ENCODE data around the gene OR51B4. TPM values are rescaled to one million over a fixed set of nuclear protein-coding genes. Genes with fewer than 3 reads are reported as not detected.
"Not testable (repeated sequence)": the region's sequence is repeated elsewhere in the genome, so short reads cannot be mapped to it uniquely, and the experiment has no call there.

Gene OR51B4
- total RNA-seq, 5 donors from 2014 or later (not counting 1 experiment from before 2014, with no cell fraction given): not detected

GRCh38 chr11:5313326-5314023 lies 11.7 kb upstream of the OR51B4 start:
- H3K9me3 Mint-ChIP-seq; H3K27ac ChIP-seq (ENCODE audit: low read length); H3K27me3 ChIP-seq (replicated peaks in 1 of 2; ENCODE audit: control insufficient read depth in 2 of 2, extremely low read depth in 1 of 2, insufficient read depth in 2 of 2, low read length in 1 of 2); H3K9me3 ChIP-seq; H3K27me3 Mint-ChIP-seq; H3K27ac Mint-ChIP-seq; H3K36me3 ChIP-seq (ENCODE audit: control insufficient read depth in 2 of 2, extremely low read depth in 1 of 2, insufficient read depth in 1 of 2, low read length in 1 of 2); CTCF ChIA-PET; ATAC-seq (replicated peaks in 1 of 4); H3K4me3 ChIP-seq (ENCODE audit: control insufficient read depth in 1 of 2, extremely low read depth in 1 of 2, low read length in 1 of 2); H3K36me3 Mint-ChIP-seq; DNase-seq; H3K4me1 Mint-ChIP-seq; H3K4me3 Mint-ChIP-seq; H3K4me1 ChIP-seq (ENCODE audit: control insufficient read depth in 1 of 2, extremely low read depth in 1 of 2, insufficient read depth in 2 of 2, low read length in 2 of 2); POLR2A ChIA-PET: not testable (repeated sequence)
- WGBS (ENCODE audit: insufficient coverage): no CpG with 5 or more reads among the region's 3 CpGs

GRCh38 chr11:5310423-5310822 lies 8.7 kb upstream of the OR51B4 start:
- Mint-ChIP-seq H3K27me3 (peaks cover 0 to 2% of the 10 kb centered on the region in 2 donors), H3K36me3 (no peaks in the 10 kb centered on the region), H3K4me1 (no peaks in the 10 kb centered on the region), H3K27ac (no peak overlapping the region), H3K4me3 (no peak overlapping the region), H3K9me3 (peaks cover 0 to 7% (median 3%) of the 10 kb centered on the region in 3 donors)
- Histone ChIP-seq H3K36me3 (ENCODE audit: control insufficient read depth in 2 of 2, extremely low read depth in 1 of 2, insufficient read depth in 1 of 2, low read length in 1 of 2) (no peaks in the 10 kb centered on the region), H3K27ac (ENCODE audit: low read length) (no peak overlapping the region), H3K9me3 (no peaks in the 10 kb centered on the region), H3K4me1 (ENCODE audit: control insufficient read depth in 1 of 2, extremely low read depth in 1 of 2, insufficient read depth in 2 of 2, low read length in 2 of 2) (no peaks in the 10 kb centered on the region), H3K4me3 (ENCODE audit: control insufficient read depth in 1 of 2, extremely low read depth in 1 of 2, low read length in 1 of 2) (no peak overlapping the region), H3K27me3 (replicated peaks in 1 of 2; ENCODE audit: control insufficient read depth in 2 of 2, extremely low read depth in 1 of 2, insufficient read depth in 2 of 2, low read length in 1 of 2) (no peaks in the 10 kb centered on the region)
- WGBS (ENCODE audit: insufficient coverage): no CpG with 5 or more reads among the region's 1 CpG
- POLR2A ChIA-PET: no interaction called here
- no peak for ATAC-seq (replicated peaks in 1 of 4)
- no peak for DNase-seq
- CTCF ChIA-PET: no interaction called here

GRCh38 chr11:5307256-5308019 lies 5.7 kb upstream of the OR51B4 start:
- DNase-seq (no peak), ATAC-seq (replicated peaks in 1 of 4) (no peak)
- no peak overlapping the region for H3K4me3 Mint-ChIP-seq
- peaks cover 0 to 2% of the 10 kb centered on the region in 2 donors for H3K27me3 Mint-ChIP-seq
- no peak overlapping the region for H3K27ac Mint-ChIP-seq
- peaks cover 0 to 3% (median 0%) of the 10 kb centered on the region in 3 donors for H3K9me3 Mint-ChIP-seq
- no peaks in the 10 kb centered on the region for H3K4me1 ChIP-seq (ENCODE audit: control insufficient read depth in 1 of 2, extremely low read depth in 1 of 2, insufficient read depth in 2 of 2, low read length in 2 of 2)
- WGBS (ENCODE audit: insufficient coverage): no CpG with 5 or more reads among the region's 2 CpGs
- H3K27me3 ChIP-seq (replicated peaks in 1 of 2; ENCODE audit: control insufficient read depth in 2 of 2, extremely low read depth in 1 of 2, insufficient read depth in 2 of 2, low read length in 1 of 2): no peaks in the 10 kb centered on the region
- no peak overlapping the region for H3K4me3 ChIP-seq (ENCODE audit: control insufficient read depth in 1 of 2, extremely low read depth in 1 of 2, low read length in 1 of 2)
- H3K4me1 Mint-ChIP-seq: no peaks in the 10 kb centered on the region
- CTCF ChIA-PET: no interaction called here
- POLR2A ChIA-PET: no interaction called here
- H3K36me3 ChIP-seq (ENCODE audit: control insufficient read depth in 2 of 2, extremely low read depth in 1 of 2, insufficient read depth in 1 of 2, low read length in 1 of 2): no peaks in the 10 kb centered on the region
- H3K9me3 ChIP-seq: no peaks in the 10 kb centered on the region
- no peak overlapping the region for H3K27ac ChIP-seq (ENCODE audit: low read length)
- no peaks in the 10 kb centered on the region for H3K36me3 Mint-ChIP-seq

GRCh38 chr11:5304046-5304445 lies 2.3 kb upstream of the OR51B4 start:
- Mint-ChIP-seq H3K4me3 (no peak overlapping the region), H3K27ac (no peak overlapping the region), H3K9me3 (peaks cover 0 to 7% (median 0%) of the 10 kb centered on the region in 3 donors), H3K4me1 (no peaks in the 10 kb centered on the region), H3K36me3 (no peaks in the 10 kb centered on the region), H3K27me3 (peaks cover 2 to 8% of the 10 kb centered on the region in 2 donors)
- H3K4me3 ChIP-seq (ENCODE audit: control insufficient read depth in 1 of 2, extremely low read depth in 1 of 2, low read length in 1 of 2): no peak overlapping the region
- H3K9me3 ChIP-seq: no peaks in the 10 kb centered on the region
- WGBS (ENCODE audit: insufficient coverage): no CpG with 5 or more reads among the region's 1 CpG
- no peaks in the 10 kb centered on the region for H3K4me1 ChIP-seq (ENCODE audit: control insufficient read depth in 1 of 2, extremely low read depth in 1 of 2, insufficient read depth in 2 of 2, low read length in 2 of 2)
- DNase-seq: no peak
- POLR2A ChIA-PET: interaction anchor here in 1 of 2 donors (0.6 kb wide), 1 partner anchor 1551 kb away, joined by 3 read pairs; no protein-coding TSS in a partner anchor
- H3K27ac ChIP-seq (ENCODE audit: low read length): no peak overlapping the region
- H3K27me3 ChIP-seq (replicated peaks in 1 of 2; ENCODE audit: control insufficient read depth in 2 of 2, extremely low read depth in 1 of 2, insufficient read depth in 2 of 2, low read length in 1 of 2): no peaks in the 10 kb centered on the region
- no peak for ATAC-seq (replicated peaks in 1 of 4)
- CTCF ChIA-PET: no interaction called here
- no peaks in the 10 kb centered on the region for H3K36me3 ChIP-seq (ENCODE audit: control insufficient read depth in 2 of 2, extremely low read depth in 1 of 2, insufficient read depth in 1 of 2, low read length in 1 of 2)

GRCh38 chr11:5303626-5304025 lies 1.9 kb upstream of the OR51B4 start:
- no peaks in the 10 kb centered on the region for H3K27me3 ChIP-seq (replicated peaks in 1 of 2; ENCODE audit: control insufficient read depth in 2 of 2, extremely low read depth in 1 of 2, insufficient read depth in 2 of 2, low read length in 1 of 2)
- ChIA-PET CTCF (no interaction called here), POLR2A (interaction anchor here in 1 of 2 donors (0.6 kb wide), 1 partner anchor 1551 kb away, joined by 3 read pairs; no protein-coding TSS in a partner anchor)
- no peaks in the 10 kb centered on the region for H3K36me3 Mint-ChIP-seq
- WGBS (ENCODE audit: insufficient coverage): no CpG with 5 or more reads among the region's 5 CpGs
- H3K4me1 ChIP-seq (ENCODE audit: control insufficient read depth in 1 of 2, extremely low read depth in 1 of 2, insufficient read depth in 2 of 2, low read length in 2 of 2): no peaks in the 10 kb centered on the region
- no peaks in the 10 kb centered on the region for H3K9me3 ChIP-seq
- no peak overlapping the region for H3K4me3 ChIP-seq (ENCODE audit: control insufficient read depth in 1 of 2, extremely low read depth in 1 of 2, low read length in 1 of 2)
- H3K4me1 Mint-ChIP-seq: no peaks in the 10 kb centered on the region
- peaks cover 2 to 8% of the 10 kb centered on the region in 2 donors for H3K27me3 Mint-ChIP-seq
- no peak overlapping the region for H3K4me3 Mint-ChIP-seq
- no peak overlapping the region for H3K27ac Mint-ChIP-seq
- DNase-seq: no peak
- H3K27ac ChIP-seq (ENCODE audit: low read length): no peak overlapping the region
- H3K36me3 ChIP-seq (ENCODE audit: control insufficient read depth in 2 of 2, extremely low read depth in 1 of 2, insufficient read depth in 1 of 2, low read length in 1 of 2): no peaks in the 10 kb centered on the region
- H3K9me3 Mint-ChIP-seq: peaks cover 0 to 7% (median 0%) of the 10 kb centered on the region in 3 donors
- no peak for ATAC-seq (replicated peaks in 1 of 4)

- no peak overlapping the region for H3K4me3 Mint-ChIP-seq
- Histone ChIP-seq H3K36me3 (ENCODE audit: control insufficient read depth in 2 of 2, extremely low read depth in 1 of 2, insufficient read depth in 1 of 2, low read length in 1 of 2) (no peaks in the 10 kb centered on the region), H3K27ac (ENCODE audit: low read length) (no peak overlapping the region), H3K27me3 (replicated peaks in 1 of 2; ENCODE audit: control insufficient read depth in 2 of 2, extremely low read depth in 1 of 2, insufficient read depth in 2 of 2, low read length in 1 of 2) (no peaks in the 10 kb centered on the region), H3K4me1 (ENCODE audit: control insufficient read depth in 1 of 2, extremely low read depth in 1 of 2, insufficient read depth in 2 of 2, low read length in 2 of 2) (no peaks in the 10 kb centered on the region), H3K9me3 (no peaks in the 10 kb centered on the region), H3K4me3 (ENCODE audit: control insufficient read depth in 1 of 2, extremely low read depth in 1 of 2, low read length in 1 of 2) (no peak overlapping the region)
- H3K27ac Mint-ChIP-seq: no peak overlapping the region
- 46% methylated on average over 2 of the region's 3 CpGs for WGBS (ENCODE audit: insufficient coverage)
- DNase-seq (no peak), ATAC-seq (replicated peaks in 1 of 4) (no peak)
- ChIA-PET POLR2A (no interaction called here), CTCF (no interaction called here)
- peaks cover 0 to 12% of the 10 kb centered on the region in 2 donors for H3K27me3 Mint-ChIP-seq
- peaks cover 0 to 4% (median 0%) of the 10 kb centered on the region in 3 donors for H3K9me3 Mint-ChIP-seq
- no peaks in the 10 kb centered on the region for H3K36me3 Mint-ChIP-seq
- no peaks in the 10 kb centered on the region for H3K4me1 Mint-ChIP-seq
Observed at GRCh38 chr11:5300251-5300650, 1.5 kb downstream of the OR51B4 start.

Data from T-cell (primary cell).